H1 (cell line): ENCODE measurements around the gene SPOCK1. TPM values are rescaled to one million over a fixed set of nuclear protein-coding genes. Genes with fewer than 3 reads are reported as not detected.

Experiments
- CTCF ChIA-PET: fragments of 300-600 bp; sonication (Branson Sonifier 250); formaldehyde crosslinking; loops from one replicate; lab custom pipeline; 2021; ENCODE audit not compliant: partially characterized antibody; lab: Charles Lee
- POLR2A ChIA-PET: fragments of 300-600 bp; sonication (Branson Sonifier 250); formaldehyde crosslinking; loops from one replicate; lab custom pipeline; 2021; ENCODE audit warnings: inconsistent platforms; ENCODE audit not compliant: partially characterized antibody; lab: Charles Lee
- DNase-seq, 2 experiments: peaks; one replicate each; pipeline versions ENCODE4 v3.0.0 to v3.0.0-alpha.2; 2010 to 2022; ENCODE audit warnings: low spot score in 2 of 2, low read depth in 1 of 2, mixed read lengths in 1 of 2
- FAIRE-seq: peaks from 2 replicates; lab custom pipeline; 2011; peaks lifted over from hg19 to GRCh38; lab: Jason Lieb, UNC
- H2AFZ ChIP-seq: 2 replicates; pipeline ENCODE4 v1.8.1; 2012; ENCODE audit warnings: low read length, inconsistent platforms
- H2AK5ac ChIP-seq: 2 replicates; pipeline ENCODE4 v1.6.1; 2013; ENCODE audit warnings: low read depth, low read length
- H2BK120ac ChIP-seq: replicated peaks from 2 replicates; pipeline ENCODE3; 2013; ENCODE audit warnings: low read depth, low read length, inconsistent platforms
- H2BK12ac ChIP-seq: 2 replicates; pipeline ENCODE4 v1.6.1; 2013; ENCODE audit warnings: low read depth, low read length
- H2BK15ac ChIP-seq: 2 replicates; pipeline ENCODE4 v1.6.1; 2013; ENCODE audit warnings: low read length
- H2BK20ac ChIP-seq: 2 replicates; pipeline ENCODE4 v1.6.1; 2013; ENCODE audit warnings: low read length
- H2BK5ac ChIP-seq: 2 replicates; pipeline ENCODE4 v1.6.1; 2013; ENCODE audit warnings: low read depth, low read length
- H3K14ac ChIP-seq: 2 replicates; pipeline ENCODE4 v1.6.1; 2013; ENCODE audit warnings: inconsistent platforms; ENCODE audit not compliant: insufficient read length
- H3K18ac ChIP-seq: 2 replicates; pipeline ENCODE4 v1.6.1; 2013; ENCODE audit warnings: low read length; ENCODE audit errors: extremely low read depth
- H3K23ac ChIP-seq: 2 replicates; pipeline ENCODE4 v1.6.1; 2013; ENCODE audit warnings: inconsistent platforms; ENCODE audit not compliant: insufficient read length
- H3K23me2 ChIP-seq: 2 replicates; pipeline ENCODE4 v1.6.1; 2013; ENCODE audit warnings: low read depth, low read length
- H3K27ac ChIP-seq: 2 replicates; pipeline ENCODE4 v1.6.1; 2011; ENCODE audit warnings: low read depth, low read length, inconsistent platforms
- H3K27me3 ChIP-seq, 4 experiments: replicated peaks in 1 of 4; 1 replicate in 1 of 4; 2 replicates in 3 of 4; pipeline versions ENCODE4 v1.6.1 to v1.8.1; 2011 to 2013; ENCODE audit warnings: low read length in 3 of 4, mild to moderate bottlenecking in 3 of 4, inconsistent platforms in 2 of 4, mixed read lengths in 2 of 4, moderate library complexity in 1 of 4; ENCODE audit not compliant: control insufficient read depth in 3 of 4, insufficient read depth in 3 of 4; ENCODE audit errors: extremely low read depth in 1 of 4
- H3K36me3 ChIP-seq, 4 experiments: 2 replicates each; pipeline versions ENCODE4 v1.6.1 to v1.8.1; 2011 to 2013; ENCODE audit warnings: mild to moderate bottlenecking in 4 of 4, low read length in 3 of 4, moderate library complexity in 2 of 4, control low read depth in 1 of 4, inconsistent platforms in 1 of 4; ENCODE audit not compliant: insufficient read depth in 4 of 4, control insufficient read depth in 2 of 4
- H3K4ac ChIP-seq: replicated peaks from 2 replicates; pipeline ENCODE3; 2013; ENCODE audit warnings: low read length, low read depth, mixed read lengths, inconsistent platforms; ENCODE audit not compliant: insufficient read length
- H3K4me1 ChIP-seq, 4 experiments: replicated peaks in 1 of 4; 1 replicate in 1 of 4; 2 replicates in 3 of 4; pipeline versions ENCODE4 v1.6.1 to v1.8.1; 2011 to 2013; ENCODE audit warnings: low read length in 3 of 4, inconsistent platforms in 2 of 4, mixed read lengths in 1 of 4; ENCODE audit not compliant: insufficient read depth in 4 of 4, control insufficient read depth in 3 of 4
- H3K4me2 ChIP-seq, 2 experiments: 2 replicates each; pipeline versions ENCODE4 v1.6.1 to v1.8.1; 2011 to 2013; ENCODE audit warnings: low read depth in 2 of 2, low read length in 2 of 2, control low read depth in 1 of 2, inconsistent platforms in 1 of 2, mild to moderate bottlenecking in 1 of 2; ENCODE audit not compliant: insufficient read depth in 1 of 2
- H3K4me3 ChIP-seq, 4 experiments: fragments of 200-600, 300-600 bp in 1 of 4; sonication (generic), shearing (Covaris generic), sonication (Bioruptor Twin) in 1 of 4; 2 replicates each; pipeline versions ENCODE4 v1.5.1 to v1.8.1; 2011 to 2016; ENCODE audit warnings: low read length in 4 of 4, low read depth in 3 of 4, control low read depth in 2 of 4, inconsistent platforms in 2 of 4, mild to moderate bottlenecking in 2 of 4, mixed read lengths in 1 of 4, moderate library complexity in 1 of 4; ENCODE audit not compliant: insufficient read depth in 2 of 4; ENCODE audit errors: extremely low read depth in 1 of 4
- H3K56ac ChIP-seq: replicated peaks from 2 replicates; pipeline ENCODE3; 2013; ENCODE audit warnings: low read depth, mild to moderate bottlenecking, mixed read lengths, low read length, inconsistent platforms; ENCODE audit not compliant: insufficient read length
- H3K79me1 ChIP-seq: 2 replicates; pipeline ENCODE4 v1.6.1; 2013; ENCODE audit warnings: low read depth, low read length, control low read depth
- H3K79me2 ChIP-seq, 2 experiments: 2 replicates each; pipeline versions ENCODE4 v1.6.1 to v1.8.1; 2012 to 2013; ENCODE audit warnings: low read length in 2 of 2, mild to moderate bottlenecking in 2 of 2, inconsistent platforms in 1 of 2; ENCODE audit not compliant: insufficient read depth in 2 of 2, control insufficient read depth in 1 of 2
- H3K9ac ChIP-seq, 4 experiments: replicated peaks in 1 of 4; 1 replicate in 1 of 4; 2 replicates in 3 of 4; pipeline versions ENCODE4 v1.6.1 to v1.8.1; 2011 to 2013; ENCODE audit warnings: low read depth in 3 of 4, low read length in 3 of 4, control low read depth in 2 of 4, mild to moderate bottlenecking in 2 of 4, moderate library complexity in 2 of 4, inconsistent platforms in 1 of 4; ENCODE audit errors: extremely low read depth in 1 of 4
- H3K9me3 ChIP-seq, 2 experiments: 2 replicates each; pipeline versions ENCODE4 v1.6.1 to v1.8.1; 2012 to 2013; ENCODE audit warnings: mild to moderate bottlenecking in 2 of 2, moderate library complexity in 2 of 2, control low read depth in 1 of 2, inconsistent platforms in 1 of 2, low read depth in 1 of 2, low read length in 1 of 2, mixed read lengths in 1 of 2; ENCODE audit not compliant: insufficient read depth in 2 of 2
- H4K20me1 ChIP-seq, 2 experiments: replicated peaks in 1 of 2; 2 replicates each; pipeline versions ENCODE3 to v1.8.1; 2011 to 2013; ENCODE audit warnings: inconsistent platforms in 2 of 2, low read length in 2 of 2, mild to moderate bottlenecking in 1 of 2; ENCODE audit not compliant: insufficient read depth in 2 of 2, control insufficient read depth in 1 of 2
- H4K5ac ChIP-seq: 2 replicates; pipeline ENCODE4 v1.6.1; 2013; ENCODE audit warnings: low read length, low read depth, mixed read lengths, inconsistent platforms; ENCODE audit not compliant: insufficient read length
- H4K8ac ChIP-seq: 2 replicates; pipeline ENCODE4 v1.8.0; 2013; ENCODE audit warnings: mild to moderate bottlenecking, moderate library complexity, low read length, inconsistent platforms; ENCODE audit not compliant: insufficient read depth; ENCODE audit errors: extremely low read depth
- H4K91ac ChIP-seq: replicated peaks from 2 replicates; pipeline ENCODE3; 2013; ENCODE audit warnings: low read length, mixed read lengths, inconsistent platforms; ENCODE audit not compliant: insufficient read length
- BRCA1 ChIP-seq: IDR thresholded peaks from 2 replicates; pipeline ENCODE4 v1.6.1; 2012; ENCODE audit warnings: low read depth, low read length, improper control_type of control experiment
- EGR1 ChIP-seq: IDR thresholded peaks from 2 replicates; pipeline ENCODE4 v1.6.1; 2011; ENCODE audit warnings: low read depth, low read length, borderline replicate concordance
- EP300 ChIP-seq, 2 experiments: IDR thresholded peaks; 1 replicate in 1 of 2; 2 replicates in 1 of 2; pipeline ENCODE4 v1.6.1; 2011 to 2012; ENCODE audit warnings: low read depth in 2 of 2, low read length in 2 of 2, mild to moderate bottlenecking in 2 of 2, borderline replicate concordance in 1 of 2, inconsistent platforms in 1 of 2, moderate library complexity in 1 of 2
- SIN3A ChIP-seq, 2 experiments: IDR thresholded peaks in 1 of 2; conservative IDR thresholded peaks in 1 of 2; 2 replicates each; pipeline ENCODE4 v1.6.1; 2011 to 2012; ENCODE audit warnings: low read length in 2 of 2, improper control_type of control experiment in 1 of 2, low read depth in 1 of 2, mild to moderate bottlenecking in 1 of 2
- SIX5 ChIP-seq: IDR thresholded peaks from 2 replicates; pipeline ENCODE4 v1.6.1; 2011; ENCODE audit warnings: mild to moderate bottlenecking, low read depth, low read length
- SP4 ChIP-seq: IDR thresholded peaks from 2 replicates; pipeline ENCODE4 v1.6.1; 2012; ENCODE audit warnings: low read length, inconsistent platforms
- TAF1 ChIP-seq: IDR thresholded peaks from 2 replicates; pipeline ENCODE4 v1.6.1; 2011; ENCODE audit warnings: mild to moderate bottlenecking, low read depth, low read length
- WGBS, 2 experiments: shearing (Covaris generic) in 1 of 2; methylation state at CpG; one replicate each; pipeline versions ENCODE4 v1.1.6 to v1.1.7; 2013 to 2015; ENCODE audit warnings: low lambda C conversion rate in 2 of 2, mixed read lengths in 2 of 2, inconsistent platforms in 1 of 2, low coverage in 1 of 2, missing lambda C conversion rate in 1 of 2; ENCODE audit not compliant: insufficient replicate concordance in 2 of 2, insufficient coverage in 1 of 2, insufficient read length in 1 of 2; ENCODE audit errors: extremely low coverage in 1 of 2, missing lambda C conversion rate in 1 of 2; 5-methylcytosine and 5-hydroxymethylcytosine counted together
- polyA plus RNA-seq, 7 experiments: library from polyadenylated mRNA; depleted of rRNA in 3 of 7; stranded (reverse) in 5 of 7; unstranded in 2 of 7; fragments of >200 nt in 5 of 7; fragments of 200-250 nt in 2 of 7; gene quantifications; 1 replicate in 5 of 7; 2 replicates in 1 of 7; 4 replicates in 1 of 7; pipeline versions ENCODE4 v1.2.1 to v1.2.3, GENCODE V29; 2011 to 2013; ENCODE audit warnings: missing spikeins in 2 of 7, mixed read lengths in 2 of 7
- total RNA-seq: library from RNA; stranded (reverse); fragmentation: NEBNext Ultra II Directional; extraction: Animal tissue kit (Norgen Biotek cat#: 25700); gene quantifications from 2 replicates; pipeline ENCODE4 v1.2.1, GENCODE V29; 2021
- TF ChIP-seq, protein P1 (sequence below): IDR thresholded peaks from 2 replicates; pipeline ENCODE4 v1.6.1; 2012; ENCODE audit warnings: inconsistent platforms
- TF ChIP-seq, protein P2 (sequence below), 3 experiments: IDR thresholded peaks; 1 replicate in 2 of 3; 2 replicates in 1 of 3; pipeline versions ENCODE4 v1.5.1 to v1.6.1; 2011; ENCODE audit warnings: low read length in 3 of 3, mild to moderate bottlenecking in 3 of 3, inconsistent platforms in 2 of 3, low read depth in 1 of 3, moderate library complexity in 1 of 3; ENCODE audit not compliant: insufficient read depth in 1 of 3; ENCODE audit errors: control extremely low read depth in 1 of 3

Gene SPOCK1
- total and polyA plus RNA-seq, 2 of the 8 experiments (the other 6 are each of a cell fraction or from before 2014, with no cell fraction given) = 6.9 to 18.1 TPM

DNA sequence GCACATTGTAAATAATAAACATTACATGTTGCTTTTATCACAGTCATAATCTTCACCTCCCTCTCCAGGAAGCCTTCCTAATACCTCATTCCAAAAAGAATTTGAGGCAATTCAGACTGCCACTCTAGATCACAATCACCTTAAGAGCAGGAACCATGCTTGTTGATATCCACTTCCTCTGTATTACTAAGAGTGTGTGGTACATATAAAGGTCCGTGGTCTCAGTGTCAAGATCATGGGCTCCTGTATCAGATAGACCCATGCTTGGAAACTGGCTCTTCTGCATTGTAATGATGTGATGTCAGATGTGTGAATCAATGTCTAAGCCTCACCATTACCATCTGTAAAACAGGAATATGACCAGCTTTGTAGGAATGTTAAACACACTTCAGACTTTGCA, 114.1 kb downstream of the SPOCK1 start:
- 77% methylated on average over 1 of the region's 1 CpG; no CpG with 5 or more reads in 1 of the 2 experiments for WGBS, 2 experiments
- POLR2A ChIA-PET = no interaction called here
- H2BK5ac ChIP-seq = no peak overlapping the region
- no peak overlapping the region for H2BK20ac ChIP-seq
- no peak overlapping the region for H3K4ac ChIP-seq
- H4K20me1 ChIP-seq = no peaks in the 10 kb centered on the region
- no peak overlapping the region for H2AK5ac ChIP-seq
- no peak overlapping the region for H2AFZ ChIP-seq
- no peak overlapping the region for H3K18ac ChIP-seq
- H3K36me3 ChIP-seq = no peaks in the 10 kb centered on the region
- H3K27me3 ChIP-seq = no peaks in the 10 kb centered on the region
- H3K9me3 ChIP-seq = peaks cover 12 to 24% of the 10 kb centered on the region in 2 experiments
- no peaks in the 10 kb centered on the region for H3K79me1 ChIP-seq
- H3K56ac ChIP-seq = no peak overlapping the region
- H2BK15ac ChIP-seq = no peak overlapping the region
- no peak overlapping the region for H3K4me2 ChIP-seq
- FAIRE-seq = no peak
- H3K27ac ChIP-seq = no peak overlapping the region
- H4K8ac ChIP-seq = no peak overlapping the region
- H3K23ac ChIP-seq = no peak overlapping the region
- H4K5ac ChIP-seq = no peak overlapping the region
- no peaks in the 10 kb centered on the region for H3K23me2 ChIP-seq
- H3K79me2 ChIP-seq = no peaks in the 10 kb centered on the region
- no peak overlapping the region for H2BK120ac ChIP-seq
- no peak overlapping the region for H2BK12ac ChIP-seq
- no peak overlapping the region for H3K9ac ChIP-seq
- H3K14ac ChIP-seq = no peak overlapping the region
- no peak overlapping the region for H3K4me3 ChIP-seq
- H4K91ac ChIP-seq = no peak overlapping the region
- no peak for DNase-seq
- H3K4me1 ChIP-seq = no peaks in the 10 kb centered on the region
- CTCF ChIA-PET = interaction anchor here (2.4 kb wide), 1 partner anchor 40 kb away, joined by 7 read pairs; no protein-coding TSS in a partner anchor
- TF ChIP-seq SIN3A (conservative IDR thresholded peaks at IDR 0.05 in 1 of 2, IDR thresholded peaks at IDR 0.05 in 1 of 2; ENCODE audit: low read depth in 1 of 2, low read length in 2 of 2) (no peak), SP4 (no peak), EP300 (IDR thresholded peaks at IDR 0.05; ENCODE audit: borderline replicate concordance in 1 of 2, low read depth in 2 of 2, low read length in 2 of 2) (no peak), TAF1 (no peak), BRCA1 (no peak), EGR1 (no peak), SIX5 (no peak)
- TF ChIP-seq, protein P1, sequence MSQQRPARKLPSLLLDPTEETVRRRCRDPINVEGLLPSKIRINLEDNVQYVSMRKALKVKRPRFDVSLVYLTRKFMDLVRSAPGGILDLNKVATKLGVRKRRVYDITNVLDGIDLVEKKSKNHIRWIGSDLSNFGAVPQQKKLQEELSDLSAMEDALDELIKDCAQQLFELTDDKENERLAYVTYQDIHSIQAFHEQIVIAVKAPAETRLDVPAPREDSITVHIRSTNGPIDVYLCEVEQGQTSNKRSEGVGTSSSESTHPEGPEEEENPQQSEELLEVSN = no peak
- TF ChIP-seq, protein P2, sequence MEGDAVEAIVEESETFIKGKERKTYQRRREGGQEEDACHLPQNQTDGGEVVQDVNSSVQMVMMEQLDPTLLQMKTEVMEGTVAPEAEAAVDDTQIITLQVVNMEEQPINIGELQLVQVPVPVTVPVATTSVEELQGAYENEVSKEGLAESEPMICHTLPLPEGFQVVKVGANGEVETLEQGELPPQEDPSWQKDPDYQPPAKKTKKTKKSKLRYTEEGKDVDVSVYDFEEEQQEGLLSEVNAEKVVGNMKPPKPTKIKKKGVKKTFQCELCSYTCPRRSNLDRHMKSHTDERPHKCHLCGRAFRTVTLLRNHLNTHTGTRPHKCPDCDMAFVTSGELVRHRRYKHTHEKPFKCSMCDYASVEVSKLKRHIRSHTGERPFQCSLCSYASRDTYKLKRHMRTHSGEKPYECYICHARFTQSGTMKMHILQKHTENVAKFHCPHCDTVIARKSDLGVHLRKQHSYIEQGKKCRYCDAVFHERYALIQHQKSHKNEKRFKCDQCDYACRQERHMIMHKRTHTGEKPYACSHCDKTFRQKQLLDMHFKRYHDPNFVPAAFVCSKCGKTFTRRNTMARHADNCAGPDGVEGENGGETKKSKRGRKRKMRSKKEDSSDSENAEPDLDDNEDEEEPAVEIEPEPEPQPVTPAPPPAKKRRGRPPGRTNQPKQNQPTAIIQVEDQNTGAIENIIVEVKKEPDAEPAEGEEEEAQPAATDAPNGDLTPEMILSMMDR (IDR thresholded peaks at IDR 0.05; ENCODE audit: control extremely low read depth in 1 of 3, insufficient read depth in 1 of 3, low read depth in 1 of 3, low read length in 3 of 3) = no peak
